AG08395 (cell line): ENCODE results near the gene CREG2.

Experiments
- DNase-seq: peaks from one replicate; pipeline ENCODE4 v3.0.0; 2012; ENCODE audit warnings: mixed read lengths, low spot score

CREG2 gene

DNA sequence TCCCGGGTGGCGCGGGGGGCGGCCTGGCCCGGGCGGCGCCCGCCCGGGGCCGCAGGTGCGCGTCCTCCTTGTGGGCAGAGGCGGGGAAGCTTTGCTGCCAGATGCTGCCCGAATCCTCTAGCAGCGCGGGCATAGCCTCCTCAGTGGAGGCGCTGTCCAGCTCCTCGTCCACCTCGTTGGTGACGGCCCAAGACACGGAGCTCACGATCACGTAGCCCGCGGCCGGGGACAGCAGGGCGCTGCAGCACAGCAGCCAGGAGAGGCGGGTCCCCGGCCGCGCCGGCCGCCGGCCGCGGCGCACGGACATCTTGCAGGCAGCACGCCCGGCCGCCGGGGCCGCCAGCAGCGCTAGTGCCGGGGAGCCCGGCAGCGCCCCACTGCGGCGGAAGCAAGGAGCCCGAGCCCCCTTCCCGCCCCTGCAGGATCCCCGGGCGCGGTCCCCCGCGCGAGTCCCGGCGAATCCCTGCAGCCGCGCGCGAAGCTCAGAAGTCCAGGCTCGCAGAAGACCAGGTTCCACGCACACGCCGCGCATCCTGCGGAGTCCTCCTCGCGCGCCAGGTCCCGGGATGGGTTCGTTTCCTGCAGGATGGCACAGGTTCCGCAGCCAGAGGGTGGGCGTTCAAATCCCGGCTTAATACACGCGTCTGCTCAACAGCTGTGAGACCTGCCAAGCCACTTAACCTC, at the start of gene CREG2:
CREG2 (minus strand) TSS at position 353 of the 684 bp plus-strand sequence; CDS start at position 307, 46 bp downstream.
- DNase-seq, result peak; percentile 71

- DNase-seq, result peak; percentile 46
Observed at GRCh38 chr2:101435001-101435862, 47.9 kb upstream of the CREG2 start.

DNA sequence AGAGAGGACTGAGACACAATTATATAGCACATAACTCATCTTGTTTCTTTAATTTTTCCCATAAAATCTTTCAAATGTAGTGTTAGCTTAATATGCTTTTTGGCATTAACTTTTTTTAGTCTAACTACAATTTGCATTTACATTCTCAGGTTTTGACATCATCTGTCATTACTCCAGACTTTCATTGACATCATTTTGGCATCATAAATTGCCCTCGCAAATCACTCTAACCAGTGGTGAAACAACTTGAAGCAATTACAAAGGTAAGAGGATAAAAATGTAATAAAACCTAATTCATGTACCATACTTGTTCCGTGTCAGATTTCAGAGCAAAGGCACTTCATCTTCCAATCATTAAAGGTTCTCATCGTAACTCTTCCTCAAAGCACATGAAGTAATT, 46.2 kb upstream of the CREG2 start:
- DNase-seq, result no peak

DNA sequence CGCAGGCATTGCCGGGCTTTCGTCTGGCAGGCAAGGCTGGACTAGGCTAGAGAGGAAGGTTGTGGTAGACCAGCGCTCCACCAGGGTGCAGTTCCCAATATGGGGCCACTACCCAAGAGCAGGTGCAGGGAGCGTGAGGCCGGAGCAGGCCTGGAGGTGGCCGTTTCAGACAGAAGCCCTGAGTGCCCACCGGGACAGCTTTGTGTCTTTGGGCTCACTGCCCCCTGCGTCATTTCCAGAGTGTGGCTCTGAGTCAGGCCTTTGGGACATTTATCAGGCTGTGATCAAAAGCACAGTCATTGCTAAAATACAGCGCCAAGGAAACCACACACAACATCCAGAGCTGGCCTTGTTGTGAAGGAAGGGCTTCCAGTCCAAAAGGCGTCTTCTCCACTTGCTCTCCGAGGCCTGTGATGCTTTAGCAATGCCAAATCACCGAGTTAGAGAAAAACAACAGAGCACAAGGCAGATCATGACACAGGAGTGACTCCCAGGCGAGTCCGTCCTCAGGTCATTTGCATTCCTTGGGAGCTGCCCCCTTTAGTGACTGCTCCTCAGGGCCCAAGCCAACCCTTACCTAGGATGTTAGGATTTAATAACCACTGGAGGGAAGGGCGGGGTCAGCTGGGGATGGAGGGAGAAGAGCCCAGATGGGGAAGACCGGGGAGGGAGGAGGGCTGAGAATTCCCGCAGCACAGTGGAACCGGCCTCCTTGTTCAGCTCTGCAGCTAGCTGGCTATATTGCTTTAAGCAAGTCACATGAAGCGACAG, 45.3 kb upstream of the CREG2 start:
- peak; percentile 41 for DNase-seq

GRCh38 chr2:101431486-101431885, 44.2 kb upstream of the CREG2 start:
- DNase-seq, result peak; percentile 36

GRCh38 chr2:101430156-101430555, 42.9 kb upstream of the CREG2 start:
- peak; percentile 19 for DNase-seq

DNA sequence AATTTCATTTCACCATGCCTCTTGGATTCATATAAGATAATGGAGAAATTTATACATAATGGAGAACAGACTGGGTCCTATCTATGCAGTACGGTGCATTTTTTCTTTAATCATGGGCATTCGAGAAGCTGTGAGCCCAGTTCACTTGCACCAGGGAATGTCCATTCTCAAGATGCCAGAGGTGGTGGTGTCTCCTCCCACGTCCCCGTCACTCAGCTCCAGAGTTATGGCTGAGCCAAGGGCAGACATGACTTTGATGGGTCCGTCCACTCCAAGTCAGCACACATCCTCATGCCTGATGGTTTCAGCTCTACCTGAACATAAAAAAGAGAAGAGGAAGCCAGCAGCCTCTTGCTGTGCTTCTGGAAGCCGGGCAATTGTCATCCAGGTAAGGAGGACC, 42.1 kb upstream of the CREG2 start:
- no peak for DNase-seq

DNA sequence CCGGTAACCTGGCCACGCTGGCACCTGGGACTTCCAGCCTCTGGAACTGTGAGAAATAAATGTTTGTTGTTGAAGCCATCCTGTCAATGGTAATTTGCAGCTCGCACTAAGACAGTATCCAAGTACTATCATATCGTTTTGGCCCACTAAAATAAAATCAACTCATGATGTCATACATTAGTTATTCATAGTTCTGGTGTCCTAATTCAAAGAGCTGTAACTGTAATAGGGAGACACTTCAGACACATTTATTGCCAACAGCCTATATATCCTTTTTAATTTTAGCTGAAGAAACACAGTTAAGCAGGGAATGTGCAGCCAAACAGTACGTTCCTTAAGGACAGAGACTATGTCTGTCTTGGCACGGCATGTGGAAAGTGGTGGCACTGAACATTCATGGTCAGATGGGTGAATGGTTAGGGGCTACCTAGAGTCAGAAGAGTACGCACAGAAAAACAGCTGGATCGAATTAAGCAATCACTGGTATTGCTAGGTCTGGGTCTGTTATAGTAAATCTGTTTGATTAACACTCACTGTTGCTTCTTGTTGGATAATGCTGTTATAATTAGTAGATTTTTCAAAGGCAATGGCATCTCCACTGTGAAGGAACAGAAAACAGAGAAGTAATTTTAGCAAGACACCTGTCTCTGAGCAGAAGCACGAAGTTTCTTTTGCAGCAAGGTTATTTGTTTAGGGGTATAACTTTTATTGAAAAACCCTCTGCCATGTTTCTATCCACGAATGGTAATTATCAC, 41.3 kb upstream of the CREG2 start:
- DNase-seq, result no peak

DNA sequence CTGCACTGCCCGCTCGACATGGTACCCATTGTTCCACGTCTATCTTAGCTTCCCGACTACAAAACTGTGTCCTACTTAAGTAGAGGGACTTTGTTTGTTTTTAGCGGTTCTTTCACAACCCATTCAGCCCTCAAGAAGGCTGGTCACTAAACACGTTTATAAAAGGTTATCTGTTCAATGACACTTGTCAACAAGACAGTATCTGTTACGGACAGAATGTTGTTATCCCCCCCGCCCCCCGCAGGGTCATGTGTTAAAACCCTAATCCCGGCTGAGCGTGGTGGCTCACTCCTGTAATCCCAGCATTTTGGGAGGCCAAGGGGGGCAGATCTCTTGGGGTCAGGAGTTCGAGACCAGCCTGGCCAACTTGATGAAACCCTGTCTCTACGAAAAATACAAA, 40.4 kb upstream of the CREG2 start:
- DNase-seq, result no peak

DNA sequence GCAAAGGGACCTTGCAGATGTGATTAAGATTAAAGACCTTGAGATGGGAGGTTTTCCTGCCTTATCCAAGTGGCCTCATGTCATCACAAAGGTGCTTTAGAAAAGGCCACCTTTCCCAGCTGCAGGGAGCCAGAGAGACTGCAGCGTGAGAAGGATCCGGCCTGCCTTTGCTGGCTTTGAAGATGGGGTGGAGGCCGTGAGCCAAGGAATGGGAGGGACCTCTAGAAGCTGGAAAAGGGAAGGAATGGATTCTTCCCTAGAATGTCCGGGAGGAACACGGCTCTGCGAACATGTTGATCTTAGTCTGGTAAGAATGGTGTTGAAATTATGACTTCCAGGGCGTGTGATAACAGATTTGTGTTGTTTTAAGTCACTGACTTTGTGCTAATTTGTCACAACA, 39.9 kb upstream of the CREG2 start:
- no peak for DNase-seq

DNA sequence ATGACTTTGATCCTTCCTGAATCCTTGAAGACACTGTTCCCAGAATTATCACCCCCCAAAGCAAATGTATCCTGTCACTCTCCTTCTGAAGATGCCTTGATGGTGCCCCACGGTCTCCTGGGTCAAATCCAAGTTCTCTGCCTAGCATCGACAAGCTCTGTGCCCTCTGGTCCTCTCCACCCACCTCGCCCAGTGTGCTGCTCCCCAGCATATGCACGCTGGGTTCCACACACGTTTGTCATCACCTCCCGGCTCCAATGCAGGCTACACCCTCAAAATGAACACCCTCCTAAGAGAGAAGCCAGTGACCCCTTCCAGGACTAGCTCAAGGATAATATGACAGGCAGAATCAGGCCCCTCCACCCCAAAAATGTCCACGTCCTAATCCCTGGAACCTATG, 39.5 kb upstream of the CREG2 start:
- DNase-seq, result no peak

- peak; percentile 19 for DNase-seq
Observed at GRCh38 chr2:101420623-101421022, 33.3 kb upstream of the CREG2 start.

GRCh38 chr2:101419096-101419663, 31.9 kb upstream of the CREG2 start:
- peak; percentile 64 for DNase-seq

- DNase-seq, result no peak
Observed at GRCh38 chr2:101418460-101419095, 31.3 kb upstream of the CREG2 start.

- DNase-seq, result no peak
Observed at GRCh38 chr2:101416609-101417008, 29.3 kb upstream of the CREG2 start.

- no peak for DNase-seq
Observed at GRCh38 chr2:101415884-101416283, 28.6 kb upstream of the CREG2 start.

GRCh38 chr2:101415220-101415619, 27.9 kb upstream of the CREG2 start:
- no peak for DNase-seq

DNA sequence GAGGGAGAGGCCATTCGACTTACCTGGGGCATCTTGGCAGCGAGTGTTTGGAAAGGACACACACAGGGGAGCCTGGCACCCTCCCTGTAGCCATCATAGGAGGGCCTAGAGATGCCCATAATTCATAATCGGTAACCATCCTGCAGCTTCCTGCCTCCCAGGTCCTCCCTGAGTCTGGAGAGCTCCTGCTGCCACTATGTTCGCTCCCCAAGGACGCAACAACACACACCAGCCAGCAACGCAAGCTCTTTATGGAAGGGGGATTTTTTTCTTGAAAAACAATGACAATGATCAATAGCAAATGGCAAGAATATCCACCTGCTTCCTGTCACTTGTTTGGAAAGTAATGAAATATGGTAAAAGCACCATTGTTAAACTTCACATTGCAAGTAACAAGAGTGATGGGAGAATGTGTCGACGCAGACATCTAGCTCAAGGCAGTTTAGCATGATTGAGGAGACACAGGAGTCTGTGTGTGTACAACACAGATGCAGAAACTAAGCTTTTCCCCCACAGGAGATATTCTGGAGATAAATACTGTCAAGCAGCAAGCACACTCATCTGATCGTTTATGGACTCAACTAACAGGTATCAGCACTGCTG, 24.9 kb upstream of the CREG2 start:
- no peak for DNase-seq

DNA sequence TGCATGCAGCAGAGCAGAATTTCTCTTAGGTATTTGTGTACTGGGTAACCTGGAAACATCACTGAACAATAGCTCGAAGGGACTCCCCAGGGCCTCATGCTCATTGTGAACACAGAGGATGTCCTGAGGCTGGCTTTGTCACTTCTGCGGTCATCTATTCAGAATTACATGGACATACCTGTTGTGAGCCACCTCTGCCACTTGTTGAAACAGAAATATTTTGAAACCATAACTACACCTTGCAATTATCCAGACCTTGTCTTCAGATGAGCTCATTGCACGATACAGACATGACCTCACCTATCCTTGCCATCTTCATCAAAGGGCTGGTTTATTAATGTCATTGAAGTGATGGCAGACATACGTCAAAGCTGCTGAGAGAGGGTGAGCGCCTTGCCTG, 23.4 kb upstream of the CREG2 start:
- no peak for DNase-seq

GRCh38 chr2:101410114-101410513, 22.8 kb upstream of the CREG2 start:
- DNase-seq, result no peak

GRCh38 chr2:101409699-101410098, 22.4 kb upstream of the CREG2 start:
- DNase-seq, result no peak
